Activated B cell treated with CpG ODN at 0.5 μM for 24 hours (primary cell): ENCODE measurements around the gene IPCEF1. TPM values are rescaled to one million over a fixed set of nuclear protein-coding genes. Genes with fewer than 3 reads are reported as not detected.

ENCODE experiments used
- ATAC-seq: fragments of 200-7000 bp; cut with Tn5 transposase; one replicate; pipeline ENCODE4 v1.10.0; 2021; ENCODE audit warnings: low read depth, mild to moderate bottlenecking, moderate library complexity
- CTCF ChIA-PET: fragments of 350-600 bp; sonication (Branson Sonifier 250); formaldehyde crosslinking; loops from one replicate; lab custom pipeline; 2021; ENCODE audit warnings: antibody characterized with exemption; lab: Charles Lee
- POLR2A ChIA-PET: fragments of 350-600 bp; sonication (Branson Sonifier 250); formaldehyde crosslinking; loops from one replicate; lab custom pipeline; 2021; ENCODE audit warnings: antibody characterized with exemption; lab: Charles Lee
- DNase-seq: peaks from one replicate; pipeline ENCODE4 v3.0.0; 2022
- H3K27ac Mint-ChIP-seq: one replicate; pipeline ENCODE4 v1.8.0; 2020; ENCODE audit warnings: mixed read lengths
- H3K27me3 Mint-ChIP-seq: one replicate; pipeline ENCODE4 v1.8.0; 2021; ENCODE audit warnings: mixed read lengths
- H3K36me3 Mint-ChIP-seq: one replicate; pipeline ENCODE4 v1.8.0; 2021; ENCODE audit warnings: low read depth, mixed read lengths
- H3K4me1 Mint-ChIP-seq: one replicate; pipeline ENCODE4 v1.8.0; 2021; ENCODE audit warnings: mixed read lengths
- H3K4me3 Mint-ChIP-seq: one replicate; pipeline ENCODE4 v1.8.0; 2020; ENCODE audit warnings: mild to moderate bottlenecking, mixed read lengths
- H3K9me3 Mint-ChIP-seq: one replicate; pipeline ENCODE4 v1.8.0; 2020; ENCODE audit warnings: mixed read lengths
- CTCF ChIP-seq: fragments of 200-600 bp; IDR thresholded peaks from one replicate; pipeline ENCODE4 v1.8.0; 2022; ENCODE audit warnings: antibody characterized with exemption, mild to moderate bottlenecking
- intact Hi-C: fragments of 100-400 bp; cut with micrococcal nuclease; formaldehyde crosslinking; loops from one replicate; pipeline ENCODE4 v1.15.1; 2024
- total RNA-seq: library from RNA; stranded (reverse); gene quantifications from 2 replicates; pipeline ENCODE4 v1.2.3, GENCODE V29; 2022

Gene IPCEF1
- total RNA-seq, 1 donor from 2014 or later = 2.1 TPM

GRCh38 chr6:154213782-154214181, 142.8 kb downstream of the IPCEF1 start:
- no peaks in the 10 kb centered on the region for H3K9me3 Mint-ChIP-seq
- CTCF ChIA-PET = no interaction called here
- no peak for ATAC-seq

GRCh38 chr6:154210678-154211077, 145.9 kb downstream of the IPCEF1 start:
- Mint-ChIP-seq H3K4me3 (no peak overlapping the region), H3K9me3 (no peaks in the 10 kb centered on the region), H3K27ac (no peak overlapping the region), H3K27me3 (no peaks in the 10 kb centered on the region), H3K4me1 (no peaks in the 10 kb centered on the region), H3K36me3 (no peaks in the 10 kb centered on the region)
- ChIA-PET CTCF (no interaction called here), POLR2A (interaction anchor here (0.7 kb wide), 1 partner anchor 22 kb away, joined by 3 read pairs; no protein-coding TSS in a partner anchor)
- intact Hi-C loops = no loop called here
- ATAC-seq (no peak), DNase-seq (no peak)
- TF ChIP-seq CTCF = no peak

More at GRCh38 chr6:154213782-154214181, 142.8 kb downstream of the IPCEF1 start:
- POLR2A ChIA-PET = interaction anchor here (0.6 kb wide), 1 partner anchor 553 kb away, joined by 3 read pairs; no protein-coding TSS in a partner anchor
- Mint-ChIP-seq H3K36me3 (no peaks in the 10 kb centered on the region), H3K4me1 (no peaks in the 10 kb centered on the region), H3K27me3 (peaks cover 3% of the 10 kb centered on the region), H3K4me3 (no peak overlapping the region), H3K27ac (no peak overlapping the region)
- TF ChIP-seq CTCF = no peak
- intact Hi-C loops = no loop called here
- no peak for DNase-seq

GRCh38 chr6:154209555-154209954, 147.0 kb downstream of the IPCEF1 start:
- no peak overlapping the region for H3K4me3 Mint-ChIP-seq
- intact Hi-C loops = no loop called here
- no peaks in the 10 kb centered on the region for H3K27me3 Mint-ChIP-seq
- no peaks in the 10 kb centered on the region for H3K9me3 Mint-ChIP-seq
- CTCF ChIA-PET = no interaction called here
- H3K36me3 Mint-ChIP-seq = no peaks in the 10 kb centered on the region
- no peak for DNase-seq
- H3K4me1 Mint-ChIP-seq = no peaks in the 10 kb centered on the region
- TF ChIP-seq CTCF = no peak
- POLR2A ChIA-PET = interaction anchor here (0.5 kb wide), 1 partner anchor 120 kb away, joined by 3 read pairs; no protein-coding TSS in a partner anchor
- ATAC-seq = no peak
- H3K27ac Mint-ChIP-seq = no peak overlapping the region

- Mint-ChIP-seq H3K27me3 (no peaks in the 10 kb centered on the region), H3K36me3 (no peaks in the 10 kb centered on the region), H3K4me3 (no peak overlapping the region), H3K4me1 (no peaks in the 10 kb centered on the region), H3K9me3 (no peaks in the 10 kb centered on the region), H3K27ac (no peak overlapping the region)
- CTCF ChIA-PET = no interaction called here
- POLR2A ChIA-PET = no interaction called here
- no peak for ATAC-seq
- TF ChIP-seq CTCF = no peak
- DNase-seq = no peak
- intact Hi-C loops = no loop called here
Observed at GRCh38 chr6:154206996-154207395, 149.6 kb downstream of the IPCEF1 start.

GRCh38 chr6:154206141-154206540, 150.5 kb downstream of the IPCEF1 start:
- Mint-ChIP-seq H3K4me1 (no peaks in the 10 kb centered on the region), H3K4me3 (no peak overlapping the region), H3K36me3 (no peaks in the 10 kb centered on the region), H3K27ac (no peak overlapping the region), H3K27me3 (no peaks in the 10 kb centered on the region), H3K9me3 (no peaks in the 10 kb centered on the region)
- intact Hi-C loops = no loop called here
- no peak for TF ChIP-seq CTCF
- DNase-seq (no peak), ATAC-seq (no peak)
- POLR2A ChIA-PET = no interaction called here
- CTCF ChIA-PET = no interaction called here
